NCI-H345 (cell line): Measurements from ENCODE around the gene GCFC2.
"Not testable (repeated sequence)": the region's sequence is repeated elsewhere in the genome, so short reads cannot be mapped to it uniquely, and the experiment has no call there.

ENCODE experiments used
- DNase-seq: peaks from one replicate; lab custom pipeline; 2025; lab: John Stamatoyannopoulos, UW

The GCFC2 gene

GRCh38 chr2:75679556-75679955 is 31.2 kb downstream of the GCFC2 start:
- no peak for DNase-seq

DNA sequence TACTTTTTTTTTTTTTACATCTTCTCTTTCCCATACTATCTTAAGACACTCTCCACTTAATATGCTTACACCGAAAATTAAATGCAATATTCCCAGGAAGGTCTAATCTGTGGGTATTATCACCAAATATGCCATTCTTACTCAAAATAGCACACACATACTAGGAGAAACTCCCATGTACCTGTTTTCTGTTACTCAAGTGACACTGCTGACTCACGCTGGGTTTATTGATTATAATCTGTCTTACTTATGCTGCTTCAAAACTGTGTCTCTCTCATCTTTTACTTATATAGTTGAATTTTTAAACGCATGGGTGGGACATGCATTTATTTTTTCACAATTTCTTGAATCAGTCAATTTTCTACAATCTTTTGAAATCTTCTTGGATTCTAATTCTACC is 34.3 kb downstream of the GCFC2 start:
- no peak for DNase-seq

DNA sequence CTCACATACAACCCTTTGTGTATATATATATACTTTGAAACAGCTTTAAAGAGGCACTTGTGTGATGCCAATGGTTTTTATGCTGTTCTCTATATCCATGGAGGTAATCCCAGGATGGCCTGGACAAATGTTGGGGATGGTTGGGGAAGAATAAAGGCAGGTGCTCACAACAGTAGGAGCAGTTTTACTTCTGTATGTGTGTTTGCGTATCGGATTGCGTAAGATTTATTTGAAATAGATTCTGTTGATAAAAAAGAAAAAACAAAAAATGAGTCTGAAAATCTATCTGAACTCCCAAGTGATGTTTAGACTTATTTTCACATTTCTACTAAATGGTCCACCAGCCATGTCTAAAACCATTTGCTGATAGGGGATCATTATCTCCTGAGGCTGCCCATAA is 34.8 kb downstream of the GCFC2 start:
- DNase-seq = no peak

DNA sequence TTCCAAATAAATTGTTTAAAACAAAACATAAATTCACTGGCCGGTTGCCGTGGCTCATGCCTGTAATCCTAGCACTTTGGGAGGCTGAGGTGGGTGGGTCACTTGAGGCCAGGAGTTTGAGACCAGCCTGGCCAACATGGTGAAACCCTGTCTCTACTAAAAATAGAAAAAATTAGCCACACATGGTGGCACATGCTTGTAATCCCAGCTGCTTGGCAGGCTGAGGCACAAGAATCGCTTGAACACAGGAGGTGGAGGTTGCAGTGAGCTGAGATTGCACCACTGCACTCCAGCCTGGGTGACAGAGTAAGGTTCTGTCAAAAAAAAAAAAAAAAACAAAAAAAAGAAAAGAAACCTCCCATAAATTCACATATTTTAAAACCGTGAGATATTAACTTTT is 35.3 kb downstream of the GCFC2 start:
- DNase-seq = not testable (repeated sequence)

GRCh38 chr2:75667884-75668283 is 42.8 kb downstream of the GCFC2 start:
- no peak for DNase-seq

GRCh38 chr2:75666911-75667310 is 43.8 kb downstream of the GCFC2 start:
- no peak for DNase-seq

GRCh38 chr2:75657798-75658197 is 52.9 kb downstream of the GCFC2 start:
- DNase-seq = no peak

- no peak for DNase-seq
Observed at GRCh38 chr2:75656563-75656962, 54.2 kb downstream of the GCFC2 start.

DNA sequence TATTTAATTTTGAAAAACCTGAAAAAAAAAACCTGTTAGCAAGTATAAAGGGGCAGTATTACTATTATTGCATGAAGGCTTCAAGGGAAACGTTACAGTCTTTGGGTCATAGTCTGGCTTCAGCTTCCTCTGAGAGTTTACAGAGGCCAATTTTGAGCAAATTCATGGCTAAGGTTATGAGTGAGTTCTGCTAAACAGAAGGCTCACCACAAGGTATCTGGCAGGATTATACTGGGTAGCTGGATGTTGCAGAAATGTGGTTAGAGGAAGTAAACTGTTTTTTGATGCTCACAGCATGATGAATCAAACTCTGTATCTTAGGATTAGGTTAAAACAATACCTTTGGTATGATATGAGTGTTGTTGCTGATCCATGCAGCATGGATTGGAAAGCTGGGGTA is 54.9 kb downstream of the GCFC2 start:
- DNase-seq = no peak

DNA sequence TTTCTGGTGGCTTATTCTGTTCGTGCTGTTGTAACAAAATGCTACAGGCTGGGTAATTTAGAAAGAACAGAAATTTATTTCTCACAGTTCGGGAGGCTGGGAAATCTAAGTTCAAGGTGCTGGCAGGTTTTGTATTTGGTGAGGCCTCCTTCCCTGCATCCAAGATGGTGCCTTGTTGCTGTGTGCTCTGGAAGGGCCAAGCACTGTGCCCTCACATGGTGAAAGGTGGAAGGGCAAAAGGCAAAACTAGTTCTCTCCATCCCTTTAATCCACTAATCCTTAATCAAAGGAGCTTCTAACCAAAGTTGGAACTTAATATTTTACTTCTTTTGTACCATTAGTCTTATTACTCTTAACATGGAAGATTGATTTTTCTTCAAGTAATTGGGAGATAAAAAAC is 56.7 kb downstream of the GCFC2 start:
- no peak for DNase-seq

GRCh38 chr2:75647771-75648170 is 62.9 kb downstream of the GCFC2 start:
- no peak for DNase-seq

GRCh38 chr2:75646583-75647425 is 63.9 kb downstream of the GCFC2 start, which contains the start of gene MRPL19:
Gene MRPL19, plus strand, starts transcription at chr2:75646783. Its CDS starts 25 bp downstream, at chr2:75646808.
- DNase-seq = peak; percentile 89

DNA sequence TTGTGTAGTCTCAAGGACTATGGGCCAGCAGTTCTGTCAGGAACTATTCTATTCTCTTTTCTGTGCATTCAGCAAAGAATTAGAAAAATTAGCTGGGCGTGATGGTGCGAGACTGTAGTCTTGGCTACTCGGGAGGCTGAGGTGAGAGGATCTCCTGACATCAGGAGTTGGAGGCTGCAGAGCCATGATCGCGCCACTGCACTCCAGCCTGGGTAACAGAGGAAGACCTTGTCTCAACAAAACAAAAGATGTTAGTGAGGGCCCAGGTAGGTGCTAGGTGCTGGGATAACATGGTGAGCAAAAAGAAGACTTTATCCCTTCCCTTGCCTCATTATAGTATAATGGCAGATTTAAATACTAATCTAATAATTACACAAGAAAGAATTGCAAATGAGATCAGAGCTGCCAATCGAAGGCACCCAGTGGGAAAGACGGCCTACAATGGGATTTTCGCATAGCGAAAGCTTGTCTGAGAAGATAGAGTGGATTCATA is 64.6 kb downstream of the GCFC2 start:
- DNase-seq = no peak

- no peak for DNase-seq
Observed at GRCh38 chr2:75645643-75646042, 65.1 kb downstream of the GCFC2 start.

DNA sequence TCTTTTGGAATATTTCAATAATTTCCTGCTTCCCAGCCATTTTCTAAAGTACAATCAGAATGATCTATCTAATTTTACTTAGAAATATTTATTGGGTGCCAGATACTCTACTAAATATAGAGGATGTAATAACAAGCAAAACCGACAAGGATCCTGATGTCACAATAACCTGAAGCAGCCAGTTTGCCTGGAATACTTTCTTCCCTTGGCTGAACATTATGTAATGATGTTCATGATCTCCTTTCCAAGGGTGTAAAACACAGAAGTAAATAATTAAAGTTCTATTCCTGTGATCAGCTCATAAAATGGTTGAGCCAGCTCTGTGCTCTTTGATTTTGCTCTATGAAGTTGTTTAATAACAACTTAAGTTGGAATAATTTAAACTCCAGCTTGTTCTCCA is 66.7 kb downstream of the GCFC2 start:
- no peak for DNase-seq

GRCh38 chr2:75641587-75641986 is 69.1 kb downstream of the GCFC2 start:
- no peak for DNase-seq

- peak; percentile 50 for DNase-seq
Observed at GRCh38 chr2:75640621-75641121, 70.0 kb downstream of the GCFC2 start.

- no peak for DNase-seq
Observed at GRCh38 chr2:75637568-75637967, 73.1 kb downstream of the GCFC2 start.

- no peak for DNase-seq
Observed at GRCh38 chr2:75634945-75635344, 75.8 kb downstream of the GCFC2 start.

- no peak for DNase-seq
Observed at GRCh38 chr2:75633620-75634019, 77.1 kb downstream of the GCFC2 start.

- DNase-seq = no peak
Observed at GRCh38 chr2:75632813-75633212, 77.9 kb downstream of the GCFC2 start.

DNA sequence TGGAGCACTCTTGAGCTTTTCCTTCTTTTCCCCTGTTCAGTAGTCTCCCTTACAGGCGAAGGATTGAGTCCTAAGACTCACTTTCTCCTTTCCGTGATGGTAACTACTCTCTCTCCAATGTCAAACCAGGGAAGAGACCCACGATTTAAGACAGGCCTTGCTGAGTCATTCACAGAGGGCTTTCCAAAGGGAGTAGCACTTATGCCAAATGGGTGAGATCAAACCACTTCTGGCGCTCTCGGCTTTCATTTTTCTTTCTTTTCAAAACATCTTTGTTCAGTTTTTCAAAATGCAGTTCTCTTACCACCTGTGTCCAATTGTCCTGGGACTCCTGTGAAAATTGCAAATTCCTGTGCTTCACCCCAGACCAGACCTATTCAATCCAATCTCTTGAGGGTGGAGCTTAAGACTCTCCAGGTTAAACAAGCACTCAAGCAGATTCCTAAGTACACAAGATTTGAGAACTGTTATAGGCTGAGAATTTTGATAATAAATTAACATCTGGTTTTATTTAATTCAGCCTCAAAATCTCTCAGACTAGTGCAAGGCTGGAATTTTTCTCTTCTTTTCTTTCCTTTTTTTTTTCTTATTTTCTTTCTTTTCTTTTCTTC is 78.5 kb downstream of the GCFC2 start:
- no peak for DNase-seq

GRCh38 chr2:75627902-75628504 is 82.7 kb downstream of the GCFC2 start:
- peak; percentile 71 for DNase-seq
